Upper lobe of right lung (tissue), 1 donor: ENCODE data around the gene NRG2. TPM values are rescaled to one million over a fixed set of nuclear protein-coding genes. Genes with fewer than 3 reads are reported as not detected.

Experiments used
- ATAC-seq: fragments of 200-7000 bp; cut with Tn5 transposase; one replicate; pipeline ENCODE4 v1.9.1; 2020; ENCODE audit warnings: mild to moderate bottlenecking, moderate library complexity
- DNase-seq: peaks from one replicate; pipeline ENCODE4 v3.0.0-alpha.2; 2020
- H3K27ac ChIP-seq: fragments of 200-600 bp; one replicate; pipeline ENCODE4 v1.8.0; 2022
- H3K27me3 ChIP-seq: fragments of 200-600 bp; one replicate; pipeline ENCODE4 v1.8.0; 2022; ENCODE audit warnings: mild to moderate bottlenecking
- H3K36me3 ChIP-seq: fragments of 200-600 bp; one replicate; pipeline ENCODE4 v1.8.0; 2022
- H3K4me1 ChIP-seq: fragments of 200-600 bp; one replicate; pipeline ENCODE4 v1.8.0; 2022
- H3K4me3 ChIP-seq: fragments of 200-600 bp; one replicate; pipeline ENCODE4 v1.8.0; 2022; ENCODE audit warnings: mild to moderate bottlenecking
- H3K9me3 ChIP-seq: fragments of 200-600 bp; one replicate; pipeline ENCODE4 v1.8.0; 2022
- intact Hi-C: fragments of 100-400 bp; cut with DNase I; formaldehyde crosslinking; loops from one replicate; pipeline ENCODE4 v1.11.0; 2022
- total RNA-seq: library from RNA; stranded (reverse); fragmentation: NEBNext Ultra II Directional; extraction: Animal tissue kit (Norgen Biotek cat#: 25700); gene quantifications from one replicate; pipeline ENCODE4 v1.2.1, GENCODE V29; 2021
- TF ChIP-seq, protein P1 (sequence below): fragments of 200-600 bp; IDR thresholded peaks from one replicate; pipeline ENCODE4 v1.8.0; 2022; ENCODE audit warnings: antibody characterized with exemption
- donor health status: DM: no; HTN: yes; CAD: no; lungs with severe emphysema.

NRG2 gene
- total RNA-seq, 1 donor from 2014 or later: 1.4 TPM

DNA sequence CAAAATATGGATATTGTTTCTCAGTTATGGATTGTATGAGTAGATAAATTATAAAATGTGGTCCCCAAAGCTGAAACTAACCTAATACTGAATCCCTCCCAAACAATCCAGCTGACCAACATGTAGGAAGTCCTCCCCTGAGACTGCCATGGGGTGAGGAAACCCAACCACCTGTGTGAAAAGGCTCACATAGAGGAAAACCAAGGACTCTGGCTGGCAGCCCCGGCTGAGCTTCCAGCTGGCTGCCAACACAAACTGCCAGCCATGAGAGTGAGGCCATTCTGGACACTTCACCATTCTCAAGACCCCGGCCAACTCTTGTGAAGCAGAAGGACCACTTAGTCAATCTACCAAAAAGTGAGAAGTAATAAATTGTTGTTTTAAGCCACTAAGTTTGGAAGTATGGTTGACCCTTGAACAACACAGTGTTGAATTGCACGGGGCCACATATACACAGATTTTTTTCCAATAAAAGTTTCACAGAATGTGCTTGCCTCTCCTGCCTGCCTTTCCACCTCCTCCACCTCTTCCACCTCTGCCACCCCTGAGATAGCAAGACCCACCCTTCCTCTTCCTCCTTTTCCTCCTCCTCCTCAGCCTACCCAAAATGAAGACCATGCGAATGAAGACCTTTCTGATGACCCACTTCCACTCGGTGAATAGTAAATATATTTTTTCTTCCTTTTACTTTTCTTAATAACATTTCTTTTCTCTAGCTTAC, 15.3 kb upstream of the NRG2 start:
- TF ChIP-seq, protein P1, sequence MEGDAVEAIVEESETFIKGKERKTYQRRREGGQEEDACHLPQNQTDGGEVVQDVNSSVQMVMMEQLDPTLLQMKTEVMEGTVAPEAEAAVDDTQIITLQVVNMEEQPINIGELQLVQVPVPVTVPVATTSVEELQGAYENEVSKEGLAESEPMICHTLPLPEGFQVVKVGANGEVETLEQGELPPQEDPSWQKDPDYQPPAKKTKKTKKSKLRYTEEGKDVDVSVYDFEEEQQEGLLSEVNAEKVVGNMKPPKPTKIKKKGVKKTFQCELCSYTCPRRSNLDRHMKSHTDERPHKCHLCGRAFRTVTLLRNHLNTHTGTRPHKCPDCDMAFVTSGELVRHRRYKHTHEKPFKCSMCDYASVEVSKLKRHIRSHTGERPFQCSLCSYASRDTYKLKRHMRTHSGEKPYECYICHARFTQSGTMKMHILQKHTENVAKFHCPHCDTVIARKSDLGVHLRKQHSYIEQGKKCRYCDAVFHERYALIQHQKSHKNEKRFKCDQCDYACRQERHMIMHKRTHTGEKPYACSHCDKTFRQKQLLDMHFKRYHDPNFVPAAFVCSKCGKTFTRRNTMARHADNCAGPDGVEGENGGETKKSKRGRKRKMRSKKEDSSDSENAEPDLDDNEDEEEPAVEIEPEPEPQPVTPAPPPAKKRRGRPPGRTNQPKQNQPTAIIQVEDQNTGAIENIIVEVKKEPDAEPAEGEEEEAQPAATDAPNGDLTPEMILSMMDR: no peak
- ATAC-seq: no peak

GRCh38 chr5:140056880-140057279, 13.8 kb upstream of the NRG2 start:
- Histone ChIP-seq H3K4me3 (no peak overlapping the region), H3K27ac (no peak overlapping the region), H3K4me1 (no peaks in the 10 kb centered on the region), H3K36me3 (no peaks in the 10 kb centered on the region), H3K9me3 (no peaks in the 10 kb centered on the region), H3K27me3 (peaks cover 15% of the 10 kb centered on the region)
- TF ChIP-seq, protein P1: no peak
- ATAC-seq: no peak
- intact Hi-C loops: no loop called here
- DNase-seq: no peak

More for the DNA sequence above, 15.3 kb upstream of the NRG2 start:
- Histone ChIP-seq H3K4me3 (no peak overlapping the region), H3K4me1 (no peaks in the 10 kb centered on the region), H3K9me3 (no peaks in the 10 kb centered on the region), H3K27ac (no peak overlapping the region), H3K36me3 (no peaks in the 10 kb centered on the region), H3K27me3 (peaks cover 23% of the 10 kb centered on the region)
- intact Hi-C loops: no loop called here
- no peak for DNase-seq

- TF ChIP-seq, protein P1: no peak
- H3K27ac ChIP-seq: no peak overlapping the region
- ATAC-seq (no peak), DNase-seq (no peak)
- no peak overlapping the region for H3K4me3 ChIP-seq
- intact Hi-C loops: no loop called here
- no peaks in the 10 kb centered on the region for H3K36me3 ChIP-seq
- no peaks in the 10 kb centered on the region for H3K9me3 ChIP-seq
- H3K4me1 ChIP-seq: no peaks in the 10 kb centered on the region
- peaks cover 4% of the 10 kb centered on the region for H3K27me3 ChIP-seq
Measured at GRCh38 chr5:140055152-140055551, 12.1 kb upstream of the NRG2 start.

DNA sequence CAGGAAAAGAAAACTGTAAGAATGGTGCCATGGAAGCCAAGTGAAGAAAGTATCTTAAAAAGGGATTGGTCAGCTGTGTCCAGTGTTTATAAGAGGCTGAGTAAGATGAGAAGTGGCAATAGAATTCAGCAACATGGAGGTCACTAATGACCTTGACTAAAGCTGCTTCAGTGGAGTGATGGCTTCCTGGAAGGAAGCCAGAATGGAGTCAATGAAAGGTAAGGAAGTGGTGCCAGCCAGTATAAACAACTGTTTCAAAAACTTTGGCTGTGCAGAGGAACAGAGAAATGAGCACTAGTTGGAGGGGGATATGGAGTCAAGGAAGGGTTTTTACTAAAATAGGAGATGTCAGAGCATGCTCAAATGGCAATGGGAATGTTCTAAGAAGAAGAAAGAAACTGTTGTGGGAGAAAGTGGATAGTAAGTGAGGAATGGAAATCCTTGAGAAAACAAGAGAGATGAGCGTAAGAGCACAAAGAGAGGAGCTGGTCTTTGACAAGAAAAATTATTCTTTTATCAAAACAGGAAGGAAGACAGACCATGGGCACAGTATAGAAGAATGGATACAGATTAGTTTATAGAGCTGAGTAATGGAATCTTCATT, 11.1 kb upstream of the NRG2 start:
- intact Hi-C loops: no loop called here
- TF ChIP-seq, protein P1: no peak
- Histone ChIP-seq H3K4me1 (no peaks in the 10 kb centered on the region), H3K27me3 (no peaks in the 10 kb centered on the region), H3K9me3 (no peaks in the 10 kb centered on the region), H3K36me3 (no peaks in the 10 kb centered on the region), H3K4me3 (no peak overlapping the region), H3K27ac (no peak overlapping the region)
- no peak for ATAC-seq
- DNase-seq: no peak

GRCh38 chr5:140051950-140052349, 8.9 kb upstream of the NRG2 start:
- intact Hi-C loops: no loop called here
- H3K36me3 ChIP-seq: no peaks in the 10 kb centered on the region
- no peaks in the 10 kb centered on the region for H3K4me1 ChIP-seq
- H3K27ac ChIP-seq: no peak overlapping the region
- ATAC-seq (no peak), DNase-seq (no peak)
- no peaks in the 10 kb centered on the region for H3K27me3 ChIP-seq
- TF ChIP-seq, protein P1: no peak
- no peaks in the 10 kb centered on the region for H3K9me3 ChIP-seq
- H3K4me3 ChIP-seq: no peak overlapping the region
